Naive thymus-derived CD4-positive, alpha-beta T cell (primary cell): Measurements from ENCODE around the gene TBC1D16. TPM values are rescaled to one million over a fixed set of nuclear protein-coding genes. Genes with fewer than 3 reads are reported as not detected.

ENCODE experiments used
- ATAC-seq: fragments of 150-1000 bp; cut with Tn5 transposase; 2 replicates; pipeline ENCODE4 v1.10.0; 2021; ENCODE audit warnings: mild to moderate bottlenecking, moderate library complexity
- CTCF ChIA-PET: fragments of 350-600 bp; sonication (Branson Sonifier 250); formaldehyde crosslinking; loops from one replicate; lab custom pipeline; 2021; ENCODE audit warnings: antibody characterized with exemption; lab: Charles Lee
- POLR2A ChIA-PET: fragments of 350-600 bp; sonication (Branson Sonifier 250); formaldehyde crosslinking; loops from one replicate; lab custom pipeline; 2021; ENCODE audit warnings: antibody characterized with exemption, inconsistent platforms; lab: Charles Lee
- DNase-seq, 9 donors: peaks; one replicate each; pipeline versions ENCODE4 v3.0.0 to v3.0.0-alpha.2; 2020 to 2022; ENCODE audit warnings: mixed read lengths in 1 of 9
- H3K27ac ChIP-seq: one replicate; pipeline ENCODE4 v1.7.0; 2013; ENCODE audit warnings: mild to moderate bottlenecking, low read depth, low read length, moderate library complexity
- H3K27me3 ChIP-seq, 2 donors: one replicate each; pipeline ENCODE4 v1.7.0; 2013; ENCODE audit warnings: low read length in 2 of 2, mild to moderate bottlenecking in 2 of 2, moderate library complexity in 2 of 2; ENCODE audit not compliant: control insufficient read depth in 2 of 2, insufficient read depth in 2 of 2
- H3K36me3 ChIP-seq, 3 experiments: 1 replicate in 2 of 3; 2 replicates in 1 of 3; pipeline ENCODE4 v1.7.0; 2013; ENCODE audit warnings: low read length in 3 of 3, mild to moderate bottlenecking in 3 of 3, moderate library complexity in 1 of 3; ENCODE audit not compliant: insufficient read depth in 3 of 3, control insufficient read depth in 2 of 3
- H3K4me1 ChIP-seq, 2 donors: one replicate each; pipeline ENCODE4 v1.7.0; 2013; ENCODE audit warnings: low read length in 2 of 2, mild to moderate bottlenecking in 2 of 2, moderate library complexity in 1 of 2; ENCODE audit not compliant: control insufficient read depth in 2 of 2, insufficient read depth in 2 of 2
- H3K4me3 ChIP-seq: 2 replicates; pipeline ENCODE4 v1.7.0; 2013; ENCODE audit warnings: mild to moderate bottlenecking, low read length
- H3K9me3 ChIP-seq, 3 experiments: 1 replicate in 2 of 3; 2 replicates in 1 of 3; pipeline ENCODE4 v1.7.0; 2013; ENCODE audit warnings: low read length in 3 of 3; ENCODE audit not compliant: control insufficient read depth in 2 of 3
- H3K27ac Mint-ChIP-seq, 9 donors: one replicate each; pipeline ENCODE4 v1.8.0; 2020 to 2022; ENCODE audit warnings: mixed read lengths in 9 of 9, mild to moderate bottlenecking in 8 of 9, moderate library complexity in 5 of 9, inconsistent platforms in 2 of 9
- H3K27me3 Mint-ChIP-seq, 5 donors: one replicate each; pipeline ENCODE4 v1.8.0; 2021 to 2022; ENCODE audit warnings: mixed read lengths in 5 of 5, mild to moderate bottlenecking in 1 of 5
- H3K36me3 Mint-ChIP-seq, 5 donors: one replicate each; pipeline ENCODE4 v1.8.0; 2020 to 2022; ENCODE audit warnings: mixed read lengths in 5 of 5, mild to moderate bottlenecking in 3 of 5, inconsistent platforms in 1 of 5
- H3K4me1 Mint-ChIP-seq, 7 donors: one replicate each; pipeline ENCODE4 v1.8.0; 2020 to 2022; ENCODE audit warnings: mixed read lengths in 7 of 7, mild to moderate bottlenecking in 3 of 7, inconsistent platforms in 1 of 7
- H3K4me3 Mint-ChIP-seq, 10 donors: one replicate each; pipeline ENCODE4 v1.8.0; 2020 to 2022; ENCODE audit warnings: mild to moderate bottlenecking in 10 of 10, mixed read lengths in 10 of 10, moderate library complexity in 6 of 10, inconsistent platforms in 2 of 10
- H3K9me3 Mint-ChIP-seq, 11 donors: one replicate each; pipeline ENCODE4 v1.8.0; 2020 to 2022; ENCODE audit warnings: mixed read lengths in 11 of 11, mild to moderate bottlenecking in 4 of 11, inconsistent platforms in 1 of 11, moderate library complexity in 1 of 11
- intact Hi-C, 2 donors: fragments of 100-400 bp; cut with micrococcal nuclease; formaldehyde crosslinking; loops; one replicate each; pipeline ENCODE4 v1.15.1; 2023
- polyA plus RNA-seq, 2 donors: library from polyadenylated mRNA; unstranded; fragments of 300-500 nt; fragmentation: Illumina TruSeq; gene quantifications; one replicate each; pipeline ENCODE4 v1.2.3, GENCODE V29; 2021
- total RNA-seq, 6 experiments: library from RNA in 5 of 6; stranded (reverse) in 5 of 6; gene quantifications; 1 replicate in 5 of 6; 2 replicates in 1 of 6; pipeline ENCODE4 v1.2.3 and lab custom pipeline; 2021 to 2026

TBC1D16 gene
- total and polyA plus RNA-seq, 7 experiments from 2014 or later = 0.44 to 2.5 (median 1.2) TPM

DNA sequence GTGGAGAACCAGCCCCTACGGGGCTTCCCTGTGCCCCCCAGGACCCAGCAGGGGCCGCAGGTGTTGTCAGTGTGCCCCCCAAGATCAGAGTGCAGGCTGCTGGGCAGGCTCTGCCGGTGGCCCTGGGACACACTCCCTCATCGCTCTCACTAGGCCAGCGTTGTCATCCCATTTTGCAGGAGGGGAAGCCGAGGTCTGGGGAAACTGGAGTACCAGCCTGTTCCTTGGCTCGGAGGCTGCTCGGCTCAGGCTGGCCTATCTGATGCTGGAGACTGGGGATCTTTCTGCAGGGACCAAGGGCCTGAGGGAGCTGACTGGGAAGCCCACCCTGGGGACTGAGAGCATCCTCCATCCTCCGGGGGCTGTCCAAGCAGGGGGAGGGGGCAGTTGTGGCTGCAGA is 122.2 kb downstream of the TBC1D16 start:
- no peak overlapping the region for H3K27ac Mint-ChIP-seq
- no peaks in the 10 kb centered on the region for H3K9me3 Mint-ChIP-seq
- H3K4me1 Mint-ChIP-seq = peaks cover 0 to 5% (median 0%) of the 10 kb centered on the region in 7 donors
- Histone ChIP-seq H3K4me1 (no peaks in the 10 kb centered on the region), H3K27me3 (no peaks in the 10 kb centered on the region), H3K36me3 (no peaks in the 10 kb centered on the region), H3K9me3 (no peaks in the 10 kb centered on the region), H3K27ac (no peak overlapping the region), H3K4me3 (no peak overlapping the region)
- H3K36me3 Mint-ChIP-seq = no peaks in the 10 kb centered on the region
- H3K27me3 Mint-ChIP-seq = peaks cover 0 to 14% (median 5%) of the 10 kb centered on the region in 5 donors
- POLR2A ChIA-PET = no interaction called here
- H3K4me3 Mint-ChIP-seq = no peak overlapping the region
- CTCF ChIA-PET = no interaction called here
- intact Hi-C loops = loop anchor here in 1 of 2 donors (10.0 kb wide), 1 partner anchor 69 kb away; no protein-coding TSS in a partner anchor
- ATAC-seq (no peak), DNase-seq (no peak)

- Mint-ChIP-seq H3K27me3 (peaks cover 0 to 14% (median 5%) of the 10 kb centered on the region in 5 donors), H3K36me3 (no peaks in the 10 kb centered on the region), H3K9me3 (no peaks in the 10 kb centered on the region), H3K4me1 (peaks cover 0 to 5% (median 0%) of the 10 kb centered on the region in 7 donors), H3K4me3 (no peak overlapping the region), H3K27ac (no peak overlapping the region)
- ATAC-seq (no peak), DNase-seq (no peak)
- intact Hi-C loops = loop anchor here in 1 of 2 donors (10.0 kb wide), 1 partner anchor 68 kb away; no protein-coding TSS in a partner anchor
- Histone ChIP-seq H3K4me3 (no peak overlapping the region), H3K27ac (no peak overlapping the region), H3K27me3 (no peaks in the 10 kb centered on the region), H3K36me3 (no peaks in the 10 kb centered on the region), H3K4me1 (no peaks in the 10 kb centered on the region), H3K9me3 (no peaks in the 10 kb centered on the region)
- POLR2A ChIA-PET = no interaction called here
- CTCF ChIA-PET = no interaction called here
Measured at GRCh38 chr17:79912552-79913330, 122.9 kb downstream of the TBC1D16 start.

DNA sequence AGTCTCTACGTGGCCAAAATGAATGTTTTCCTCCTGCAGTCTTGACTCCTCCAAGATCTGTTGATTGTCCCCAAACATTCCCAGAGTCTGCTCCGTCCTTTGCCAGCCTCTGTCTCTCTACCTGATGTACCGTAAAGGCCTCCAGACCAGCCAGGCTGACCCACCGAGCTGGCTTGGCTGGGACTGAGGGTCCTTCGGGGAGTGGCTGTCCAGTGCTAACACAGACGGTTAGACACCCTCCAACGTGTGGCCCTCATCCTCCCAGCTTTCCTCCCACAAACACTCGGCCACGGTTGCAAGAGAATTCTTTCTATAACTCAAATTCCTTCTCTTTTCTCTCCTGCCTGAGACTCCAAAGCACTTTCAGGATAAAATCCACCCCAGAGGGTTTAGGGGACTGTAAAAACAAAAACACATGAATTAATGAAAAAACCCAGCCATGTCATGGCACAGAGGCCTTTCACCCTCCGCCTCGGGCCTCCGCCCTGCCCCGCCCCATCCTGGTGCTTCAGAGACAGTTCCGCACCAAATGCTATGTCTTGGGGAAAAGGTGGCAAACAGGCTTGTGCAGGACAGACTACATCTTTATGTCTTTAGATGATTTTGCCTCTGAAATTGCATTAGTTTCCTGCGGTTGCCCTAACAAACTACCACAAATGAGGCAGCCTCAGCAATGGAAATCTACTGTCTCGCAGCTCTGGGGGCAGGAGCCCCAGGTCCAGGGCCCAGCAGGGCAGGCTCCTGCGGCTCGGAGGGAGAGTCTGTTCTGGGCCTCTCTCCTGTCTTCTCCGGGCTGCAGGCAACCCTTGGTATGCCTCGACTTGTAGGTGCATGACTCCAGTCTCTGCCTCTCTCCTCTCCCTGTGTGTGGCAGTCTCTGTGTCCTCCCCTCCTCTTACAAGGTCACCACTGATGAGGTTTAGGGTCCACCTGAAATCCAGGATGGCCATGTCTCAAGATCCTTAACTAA is 124.0 kb downstream of the TBC1D16 start:
- Mint-ChIP-seq H3K27ac (no peak overlapping the region), H3K27me3 (peaks cover 0 to 16% (median 8%) of the 10 kb centered on the region in 5 donors), H3K36me3 (no peaks in the 10 kb centered on the region), H3K4me3 (no peak overlapping the region), H3K4me1 (peaks cover 0 to 5% (median 0%) of the 10 kb centered on the region in 7 donors), H3K9me3 (no peaks in the 10 kb centered on the region)
- ATAC-seq = no peak
- intact Hi-C loops = loop anchor here in 1 of 2 donors (10.0 kb wide), 1 partner anchor 67 kb away; no protein-coding TSS in a partner anchor
- H3K4me3 ChIP-seq = no peak overlapping the region
- no peaks in the 10 kb centered on the region for H3K9me3 ChIP-seq
- no peaks in the 10 kb centered on the region for H3K4me1 ChIP-seq
- no peak for DNase-seq
- ChIA-PET POLR2A (no interaction called here), CTCF (no interaction called here)
- H3K36me3 ChIP-seq = no peaks in the 10 kb centered on the region
- H3K27ac ChIP-seq = no peak overlapping the region
- H3K27me3 ChIP-seq = no peaks in the 10 kb centered on the region

- Histone ChIP-seq H3K4me3 (no peak overlapping the region), H3K36me3 (no peaks in the 10 kb centered on the region), H3K27ac (no peak overlapping the region), H3K27me3 (no peaks in the 10 kb centered on the region), H3K4me1 (no peaks in the 10 kb centered on the region), H3K9me3 (no peaks in the 10 kb centered on the region)
- ChIA-PET POLR2A (no interaction called here), CTCF (no interaction called here)
- DNase-seq = no peak
- no peak for ATAC-seq
- H3K9me3 Mint-ChIP-seq = no peaks in the 10 kb centered on the region
- no peaks in the 10 kb centered on the region for H3K4me1 Mint-ChIP-seq
- H3K27me3 Mint-ChIP-seq = peaks cover 0 to 12% (median 8%) of the 10 kb centered on the region in 5 donors
- H3K4me3 Mint-ChIP-seq = no peak overlapping the region
- no peak overlapping the region for H3K27ac Mint-ChIP-seq
- H3K36me3 Mint-ChIP-seq = no peaks in the 10 kb centered on the region
- intact Hi-C loops = loop anchor here in 1 of 2 donors (10.0 kb wide), 1 partner anchor 66 kb away; no protein-coding TSS in a partner anchor
Measured at GRCh38 chr17:79910985-79911361, 124.7 kb downstream of the TBC1D16 start.

GRCh38 chr17:79909121-79909520 is 126.6 kb downstream of the TBC1D16 start:
- Histone ChIP-seq H3K27ac (no peak overlapping the region), H3K27me3 (no peaks in the 10 kb centered on the region), H3K4me1 (no peaks in the 10 kb centered on the region), H3K9me3 (no peaks in the 10 kb centered on the region), H3K4me3 (no peak overlapping the region), H3K36me3 (no peaks in the 10 kb centered on the region)
- no peak overlapping the region for H3K4me3 Mint-ChIP-seq
- intact Hi-C loops = no loop called here
- H3K9me3 Mint-ChIP-seq = no peaks in the 10 kb centered on the region
- DNase-seq (no peak), ATAC-seq (no peak)
- ChIA-PET POLR2A (interaction anchor here (0.6 kb wide), 1 partner anchor 165 kb away, joined by 4 read pairs; no protein-coding TSS in a partner anchor), CTCF (interaction anchor here (0.6 kb wide), 1 partner anchor 174 kb away, joined by 3 read pairs; no protein-coding TSS in a partner anchor)
- no peaks in the 10 kb centered on the region for H3K36me3 Mint-ChIP-seq
- H3K27me3 Mint-ChIP-seq = peaks cover 0 to 16% (median 5%) of the 10 kb centered on the region in 5 donors
- H3K27ac Mint-ChIP-seq = no peak overlapping the region
- H3K4me1 Mint-ChIP-seq = no peaks in the 10 kb centered on the region

DNA sequence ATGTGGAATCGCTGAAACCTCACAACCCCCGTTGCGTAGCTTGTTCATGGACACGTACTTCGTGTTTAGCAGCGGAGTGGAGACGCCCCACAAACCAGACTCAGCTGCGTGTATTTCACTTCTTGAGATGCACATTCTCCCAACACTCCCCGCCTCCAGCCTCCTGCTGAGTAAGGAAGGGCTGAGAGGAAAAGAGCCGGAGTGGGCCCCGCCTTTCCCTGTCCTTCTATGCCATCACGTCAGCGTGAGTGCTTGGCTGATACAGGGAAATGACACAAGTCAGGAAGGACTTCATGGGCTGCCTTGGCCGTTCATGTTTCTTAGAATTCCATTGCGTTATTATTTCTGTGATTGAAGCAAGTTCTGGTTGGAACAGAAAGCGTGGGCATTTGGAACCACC is 127.8 kb downstream of the TBC1D16 start:
- H3K4me3 ChIP-seq = no peak overlapping the region
- Mint-ChIP-seq H3K27me3 (peaks cover 0 to 16% (median 7%) of the 10 kb centered on the region in 5 donors), H3K4me3 (no peak overlapping the region), H3K36me3 (no peaks in the 10 kb centered on the region), H3K9me3 (no peaks in the 10 kb centered on the region), H3K27ac (no peak overlapping the region), H3K4me1 (no peaks in the 10 kb centered on the region)
- no peaks in the 10 kb centered on the region for H3K27me3 ChIP-seq
- DNase-seq (no peak), ATAC-seq (no peak)
- H3K9me3 ChIP-seq = no peaks in the 10 kb centered on the region
- H3K36me3 ChIP-seq = no peaks in the 10 kb centered on the region
- H3K27ac ChIP-seq = no peak overlapping the region
- CTCF ChIA-PET = no interaction called here
- no peaks in the 10 kb centered on the region for H3K4me1 ChIP-seq
- POLR2A ChIA-PET = no interaction called here
- intact Hi-C loops = no loop called here
